ENCODE data around the gene LEF1. TPM values are rescaled to one million over a fixed set of nuclear protein-coding genes. Genes with fewer than 3 reads are reported as not detected.

The LEF1 gene
- total and polyA plus RNA-seq, 2 experiments from 2014 or later: 0.50 to 0.73 TPM

- Histone ChIP-seq H3K4me1 (ENCODE audit: insufficient read depth) (no peaks in the 10 kb centered on the region), H3K79me2 (replicated peaks; ENCODE audit: insufficient read depth) (no peaks in the 10 kb centered on the region), H3K4me3 (no peak overlapping the region), H3K9me2 (ENCODE audit: insufficient read depth) (no peaks in the 10 kb centered on the region), H4K20me1 (replicated peaks; ENCODE audit: insufficient read depth) (no peaks in the 10 kb centered on the region), H3K36me3 (ENCODE audit: insufficient read depth) (no peaks in the 10 kb centered on the region), H3F3A (replicated peaks; ENCODE audit: low read depth) (no peaks in the 10 kb centered on the region), H3K27ac (ENCODE audit: low read depth) (no peak overlapping the region), H3K27me3 (ENCODE audit: insufficient read depth) (no peaks in the 10 kb centered on the region), H2AFZ (no peak overlapping the region), H3K4me2 (no peak overlapping the region)
- H3K4me3 Mint-ChIP-seq: no peak overlapping the region
- H3K4me1 Mint-ChIP-seq: peaks cover 6% of the 10 kb centered on the region; the same call in 2 of the 3 replicates
- H3K9me3 Mint-ChIP-seq: no peaks in the 10 kb centered on the region; the same call in 2 of the 3 replicates
- DNase-seq (ENCODE audit: low spot score) (no peak), ATAC-seq (no peak)
- no peak overlapping the region for H3K27ac Mint-ChIP-seq
- H3K36me3 Mint-ChIP-seq (ENCODE audit: low read depth): no peaks in the 10 kb centered on the region
- no peak for TF ChIP-seq ZNF331 (CRISPR knock-in tag; IDR thresholded peaks at IDR 0.05; ENCODE audit: low read depth)
- H3K27me3 Mint-ChIP-seq (ENCODE audit: insufficient read depth, low read depth, poor library complexity): peaks cover 7% of the 10 kb centered on the region
These were observed 46.3 kb upstream of the LEF1 start for GRCh38 chr4:108215055-108215454.

DNA sequence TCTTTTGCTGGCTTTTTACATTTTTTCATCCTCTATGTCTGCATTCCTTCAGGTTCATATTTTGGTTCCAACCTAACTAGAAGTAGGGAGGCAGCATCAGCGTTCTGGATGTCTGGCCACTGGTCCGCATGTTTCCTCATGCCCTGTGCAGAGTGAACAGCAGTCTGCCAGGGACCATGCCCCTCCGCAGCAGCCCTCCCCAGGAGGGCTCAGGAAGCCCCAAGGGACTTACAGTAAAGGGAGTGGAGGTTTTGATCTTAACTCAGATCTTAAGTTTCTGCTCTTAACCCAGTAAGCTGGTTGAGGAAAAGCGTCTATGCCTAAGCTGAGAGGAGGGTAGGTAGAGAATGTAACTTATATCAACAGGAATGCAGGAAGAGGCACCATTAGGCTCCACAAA lies 45.0 kb upstream of the LEF1 start:
- no peak overlapping the region for H3K4me3 Mint-ChIP-seq
- Histone ChIP-seq H3K4me2 (no peak overlapping the region), H4K20me1 (replicated peaks; ENCODE audit: insufficient read depth) (no peaks in the 10 kb centered on the region)

DNA sequence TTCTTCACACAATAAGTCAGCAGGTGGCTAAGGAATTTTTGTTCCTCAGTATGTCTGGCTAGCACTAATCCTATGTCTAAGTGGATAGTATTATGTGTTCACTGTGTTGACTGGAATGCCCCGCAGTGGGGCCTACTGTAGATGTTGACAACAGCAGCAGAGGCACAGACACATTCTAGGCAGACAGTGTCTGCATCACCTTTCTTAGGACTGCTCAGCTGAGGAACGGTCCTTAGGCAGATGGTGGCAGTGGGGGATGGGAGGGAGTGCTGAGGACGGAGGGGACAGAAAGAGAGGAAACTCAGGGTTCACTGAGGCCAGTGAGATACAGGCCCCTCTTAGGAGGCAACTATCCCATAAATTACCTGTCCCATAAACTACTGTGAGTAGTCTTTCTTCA lies 44.6 kb upstream of the LEF1 start:
- Histone ChIP-seq H4K20me1 (replicated peaks; ENCODE audit: insufficient read depth) (no peaks in the 10 kb centered on the region), H3K9me2 (ENCODE audit: insufficient read depth) (no peaks in the 10 kb centered on the region), H3K36me3 (ENCODE audit: insufficient read depth) (no peaks in the 10 kb centered on the region), H3F3A (replicated peaks; ENCODE audit: low read depth) (no peaks in the 10 kb centered on the region), H2AFZ (no peak overlapping the region), H3K4me3 (no peak overlapping the region), H3K4me1 (ENCODE audit: insufficient read depth) (no peaks in the 10 kb centered on the region), H3K4me2 (no peak overlapping the region), H3K79me2 (replicated peaks; ENCODE audit: insufficient read depth) (no peaks in the 10 kb centered on the region), H3K27me3 (ENCODE audit: insufficient read depth) (no peaks in the 10 kb centered on the region), H3K27ac (ENCODE audit: low read depth) (no peak overlapping the region)
- Mint-ChIP-seq H3K27ac (no peak overlapping the region), H3K4me3 (no peak overlapping the region), H3K27me3 (ENCODE audit: insufficient read depth, low read depth, poor library complexity) (peaks cover 7% of the 10 kb centered on the region), H3K9me3 (no peaks in the 10 kb centered on the region; the same call in 2 of the 3 replicates), H3K36me3 (ENCODE audit: low read depth) (no peaks in the 10 kb centered on the region), H3K4me1 (peaks cover 6% of the 10 kb centered on the region; the same call in 2 of the 3 replicates)
- ATAC-seq: no peak; the same call in 2 of the 3 replicates
- no peak for DNase-seq (ENCODE audit: low spot score)
- TF ChIP-seq EZH2phosphoT487 (IDR thresholded peaks at IDR 0.05; ENCODE audit: unreplicated experiment) (no peak), ZNF331 (CRISPR knock-in tag; IDR thresholded peaks at IDR 0.05; ENCODE audit: low read depth) (no peak)
- TF ChIP-seq, protein P1, sequence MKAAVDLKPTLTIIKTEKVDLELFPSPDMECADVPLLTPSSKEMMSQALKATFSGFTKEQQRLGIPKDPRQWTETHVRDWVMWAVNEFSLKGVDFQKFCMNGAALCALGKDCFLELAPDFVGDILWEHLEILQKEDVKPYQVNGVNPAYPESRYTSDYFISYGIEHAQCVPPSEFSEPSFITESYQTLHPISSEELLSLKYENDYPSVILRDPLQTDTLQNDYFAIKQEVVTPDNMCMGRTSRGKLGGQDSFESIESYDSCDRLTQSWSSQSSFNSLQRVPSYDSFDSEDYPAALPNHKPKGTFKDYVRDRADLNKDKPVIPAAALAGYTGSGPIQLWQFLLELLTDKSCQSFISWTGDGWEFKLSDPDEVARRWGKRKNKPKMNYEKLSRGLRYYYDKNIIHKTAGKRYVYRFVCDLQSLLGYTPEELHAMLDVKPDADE (IDR thresholded peaks at IDR 0.05): no peak
- TF ChIP-seq, protein P2, sequence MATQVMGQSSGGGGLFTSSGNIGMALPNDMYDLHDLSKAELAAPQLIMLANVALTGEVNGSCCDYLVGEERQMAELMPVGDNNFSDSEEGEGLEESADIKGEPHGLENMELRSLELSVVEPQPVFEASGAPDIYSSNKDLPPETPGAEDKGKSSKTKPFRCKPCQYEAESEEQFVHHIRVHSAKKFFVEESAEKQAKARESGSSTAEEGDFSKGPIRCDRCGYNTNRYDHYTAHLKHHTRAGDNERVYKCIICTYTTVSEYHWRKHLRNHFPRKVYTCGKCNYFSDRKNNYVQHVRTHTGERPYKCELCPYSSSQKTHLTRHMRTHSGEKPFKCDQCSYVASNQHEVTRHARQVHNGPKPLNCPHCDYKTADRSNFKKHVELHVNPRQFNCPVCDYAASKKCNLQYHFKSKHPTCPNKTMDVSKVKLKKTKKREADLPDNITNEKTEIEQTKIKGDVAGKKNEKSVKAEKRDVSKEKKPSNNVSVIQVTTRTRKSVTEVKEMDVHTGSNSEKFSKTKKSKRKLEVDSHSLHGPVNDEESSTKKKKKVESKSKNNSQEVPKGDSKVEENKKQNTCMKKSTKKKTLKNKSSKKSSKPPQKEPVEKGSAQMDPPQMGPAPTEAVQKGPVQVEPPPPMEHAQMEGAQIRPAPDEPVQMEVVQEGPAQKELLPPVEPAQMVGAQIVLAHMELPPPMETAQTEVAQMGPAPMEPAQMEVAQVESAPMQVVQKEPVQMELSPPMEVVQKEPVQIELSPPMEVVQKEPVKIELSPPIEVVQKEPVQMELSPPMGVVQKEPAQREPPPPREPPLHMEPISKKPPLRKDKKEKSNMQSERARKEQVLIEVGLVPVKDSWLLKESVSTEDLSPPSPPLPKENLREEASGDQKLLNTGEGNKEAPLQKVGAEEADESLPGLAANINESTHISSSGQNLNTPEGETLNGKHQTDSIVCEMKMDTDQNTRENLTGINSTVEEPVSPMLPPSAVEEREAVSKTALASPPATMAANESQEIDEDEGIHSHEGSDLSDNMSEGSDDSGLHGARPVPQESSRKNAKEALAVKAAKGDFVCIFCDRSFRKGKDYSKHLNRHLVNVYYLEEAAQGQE (IDR thresholded peaks at IDR 0.05; ENCODE audit: unreplicated experiment): no peak

More for the DNA sequence above, 45.0 kb upstream of the LEF1 start:
- Histone ChIP-seq H3K36me3 (ENCODE audit: insufficient read depth) (no peaks in the 10 kb centered on the region), H3K27me3 (ENCODE audit: insufficient read depth) (no peaks in the 10 kb centered on the region), H3F3A (replicated peaks; ENCODE audit: low read depth) (no peaks in the 10 kb centered on the region), H2AFZ (no peak overlapping the region), H3K79me2 (replicated peaks; ENCODE audit: insufficient read depth) (no peaks in the 10 kb centered on the region), H3K4me1 (ENCODE audit: insufficient read depth) (no peaks in the 10 kb centered on the region), H3K4me3 (no peak overlapping the region), H3K9me2 (ENCODE audit: insufficient read depth) (no peaks in the 10 kb centered on the region), H3K27ac (ENCODE audit: low read depth) (no peak overlapping the region)
- no peak for DNase-seq (ENCODE audit: low spot score)
- Mint-ChIP-seq H3K27ac (no peak overlapping the region), H3K36me3 (ENCODE audit: low read depth) (no peaks in the 10 kb centered on the region), H3K4me1 (peaks cover 6% of the 10 kb centered on the region; the same call in 2 of the 3 replicates), H3K9me3 (no peaks in the 10 kb centered on the region; the same call in 2 of the 3 replicates), H3K27me3 (ENCODE audit: insufficient read depth, low read depth, poor library complexity) (peaks cover 7% of the 10 kb centered on the region)
- TF ChIP-seq, protein P2 (IDR thresholded peaks at IDR 0.05; ENCODE audit: unreplicated experiment): no peak
- TF ChIP-seq ZNF114 (CRISPR knock-in tag; IDR thresholded peaks at IDR 0.05) (no peak), CREB1 (CRISPR knock-in tag; IDR thresholded peaks at IDR 0.05; ENCODE audit: low read depth) (no peak), ZNF331 (CRISPR knock-in tag; IDR thresholded peaks at IDR 0.05; ENCODE audit: low read depth) (no peak), EZH2phosphoT487 (IDR thresholded peaks at IDR 0.05; ENCODE audit: unreplicated experiment) (no peak), POLR2AphosphoS5 (IDR thresholded peaks at IDR 0.05; ENCODE audit: low read depth) (no peak)
- ATAC-seq: no peak

Measured in GM23338 (cell line).